Measurements from ENCODE around the gene CTSH.

Gene CTSH

GRCh38 chr15:78944669-78945407 is at the start of gene CTSH:
CTSH (minus strand) TSS chr15:78945046; CDS start chr15:78944981, 65 bp downstream.
- DNase-seq, result peak; percentile 72

- no peak for DNase-seq
Observed at GRCh38 chr15:78993931-78994530, 49.2 kb upstream of the CTSH start.

- DNase-seq, result no peak
Observed at GRCh38 chr15:78993257-78993930, 48.5 kb upstream of the CTSH start.

- no peak for DNase-seq
Observed at GRCh38 chr15:78992416-78993256, 47.8 kb upstream of the CTSH start.

GRCh38 chr15:78991879-78992278 is 47.0 kb upstream of the CTSH start:
- DNase-seq, result no peak

- no peak for DNase-seq
Observed at GRCh38 chr15:78991476-78991875, 46.6 kb upstream of the CTSH start.

GRCh38 chr15:78990278-78990677 is 45.4 kb upstream of the CTSH start:
- no peak for DNase-seq

- DNase-seq, result no peak
Observed at GRCh38 chr15:78989701-78990240, 44.9 kb upstream of the CTSH start.

GRCh38 chr15:78988361-78988911 is 43.6 kb upstream of the CTSH start:
- DNase-seq, result no peak

- DNase-seq, result no peak
Observed at GRCh38 chr15:78987556-78988360, 42.9 kb upstream of the CTSH start.

GRCh38 chr15:78985859-78986475 is 41.1 kb upstream of the CTSH start:
- no peak for DNase-seq

- no peak for DNase-seq
Observed at GRCh38 chr15:78984041-78984440, 39.2 kb upstream of the CTSH start.

- DNase-seq, result no peak
Observed at GRCh38 chr15:78983146-78983918, 38.5 kb upstream of the CTSH start.

GRCh38 chr15:78982736-78983135 is 37.9 kb upstream of the CTSH start:
- no peak for DNase-seq

GRCh38 chr15:78981532-78982313 is 36.9 kb upstream of the CTSH start:
- no peak for DNase-seq

- DNase-seq, result peak; percentile 6
Observed at GRCh38 chr15:78979456-78980320, 34.8 kb upstream of the CTSH start.

GRCh38 chr15:78978601-78979179 is 33.8 kb upstream of the CTSH start:
- no peak for DNase-seq

Data from activated CD4-positive, alpha-beta T cell treated with anti-CD3 and anti-CD28 coated beads, Interleukin-2, amount 50 U/mL, for 1 hour (primary cell).